Ecto neural progenitor cell (in vitro differentiated cells): ENCODE measurements around the gene IL21R.

ENCODE experiments used
- DNase-seq: peaks from one replicate; pipeline ENCODE4 v3.0.0-alpha.2; 2018; ENCODE audit warnings: low spot score

Gene IL21R

GRCh38 chr16:27401768-27402568 is at the start of gene IL21R:
Gene IL21R, plus strand, starts transcription at chr16:27402174. Its CDS starts 27,898 bp downstream, at chr16:27430072.
- DNase-seq = no peak

- DNase-seq = no peak
Observed at GRCh38 chr16:27353853-27354252, 48.1 kb upstream of the IL21R start.

GRCh38 chr16:27355610-27356009 is 46.4 kb upstream of the IL21R start:
- no peak for DNase-seq

GRCh38 chr16:27356794-27357193 is 45.2 kb upstream of the IL21R start:
- no peak for DNase-seq

- no peak for DNase-seq
Observed at GRCh38 chr16:27359051-27359450, 42.9 kb upstream of the IL21R start.

GRCh38 chr16:27359615-27360014 is 42.4 kb upstream of the IL21R start:
- DNase-seq = no peak

GRCh38 chr16:27361987-27362386 is 40.0 kb upstream of the IL21R start:
- DNase-seq = no peak

- no peak for DNase-seq
Observed at GRCh38 chr16:27362570-27363245, 39.3 kb upstream of the IL21R start.

- no peak for DNase-seq
Observed at GRCh38 chr16:27363246-27363632, 38.7 kb upstream of the IL21R start.

- no peak for DNase-seq
Observed at GRCh38 chr16:27363797-27364196, 38.2 kb upstream of the IL21R start.

- DNase-seq = no peak
Observed at GRCh38 chr16:27364493-27365141, 37.4 kb upstream of the IL21R start.

- no peak for DNase-seq
Observed at GRCh38 chr16:27365142-27366089, 36.6 kb upstream of the IL21R start.

- no peak for DNase-seq
Observed at GRCh38 chr16:27366687-27367460, 35.1 kb upstream of the IL21R start.

GRCh38 chr16:27367461-27368357 is 34.3 kb upstream of the IL21R start:
- DNase-seq = peak; percentile 80

GRCh38 chr16:27368358-27368722 is 33.6 kb upstream of the IL21R start:
- DNase-seq = no peak

- DNase-seq = no peak
Observed at GRCh38 chr16:27369806-27370205, 32.2 kb upstream of the IL21R start.

GRCh38 chr16:27370318-27370717 is 31.7 kb upstream of the IL21R start:
- no peak for DNase-seq

GRCh38 chr16:27373312-27373711 is 28.7 kb upstream of the IL21R start:
- DNase-seq = no peak

- no peak for DNase-seq
Observed at GRCh38 chr16:27374221-27374803, 27.7 kb upstream of the IL21R start.
